Activated CD4-positive, alpha-beta T cell treated with anti-CD3 and anti-CD28 coated beads, Interleukin-2, amount 50 U/mL, for 48 hours (primary cell): ENCODE measurements around the gene HBA1.
"Not testable (repeated sequence)": the region's sequence is repeated elsewhere in the genome, so short reads cannot be mapped to it uniquely, and the experiment has no call there.

Source experiments
- DNase-seq, 2 experiments: peaks; one replicate each; pipeline ENCODE4 v3.0.0-alpha.2; 2020

HBA1 gene

GRCh38 chr16:176006-176405 is 474 bp upstream of the HBA1 start:
- not testable (repeated sequence) for DNase-seq

GRCh38 chr16:177394-177822 is 928 bp downstream of the HBA1 start:
- no peak for DNase-seq

GRCh38 chr16:177981-178667 is 1.6 kb downstream of the HBA1 start:
- DNase-seq: no peak

- no peak for DNase-seq
These were observed 2.2 kb downstream of the HBA1 start for GRCh38 chr16:178668-179015.

- no peak for DNase-seq
These were observed 3.0 kb downstream of the HBA1 start for GRCh38 chr16:179211-180092.

- peak; percentile 47 to 49 for DNase-seq
These were observed 3.7 kb downstream of the HBA1 start, which contains the start of gene HBQ1 for GRCh38 chr16:180101-180675. Gene HBQ1 (plus strand): TSS chr16:180459. CDS start chr16:180487, 28 bp downstream.

GRCh38 chr16:180681-181564 is 4.4 kb downstream of the HBA1 start:
- DNase-seq: peak; percentile 88

- DNase-seq: no peak
These were observed 5.1 kb downstream of the HBA1 start for GRCh38 chr16:181565-182021.

- no peak for DNase-seq
These were observed 6.5 kb downstream of the HBA1 start for GRCh38 chr16:183005-183404.

- no peak for DNase-seq
These were observed 8.7 kb downstream of the HBA1 start for GRCh38 chr16:185213-185612.

GRCh38 chr16:185691-186090 is 9.2 kb downstream of the HBA1 start:
- DNase-seq: no peak

GRCh38 chr16:187330-187729 is 10.8 kb downstream of the HBA1 start:
- no peak for DNase-seq

GRCh38 chr16:188674-189073 is 12.2 kb downstream of the HBA1 start:
- no peak for DNase-seq

- no peak for DNase-seq
These were observed 13.2 kb downstream of the HBA1 start for GRCh38 chr16:189604-190186.

GRCh38 chr16:191831-192230 is 15.4 kb downstream of the HBA1 start:
- no peak for DNase-seq

- no peak for DNase-seq
These were observed 16.2 kb downstream of the HBA1 start for GRCh38 chr16:192686-193085.

GRCh38 chr16:193441-193840 is 17.0 kb downstream of the HBA1 start:
- DNase-seq: no peak

- no peak for DNase-seq
These were observed 18.0 kb downstream of the HBA1 start for GRCh38 chr16:194516-194915.

- no peak for DNase-seq
These were observed 23.9 kb downstream of the HBA1 start for GRCh38 chr16:200388-200787.

- DNase-seq: no peak
These were observed 26.8 kb downstream of the HBA1 start for GRCh38 chr16:203246-203645.

GRCh38 chr16:204046-204445 is 27.6 kb downstream of the HBA1 start:
- DNase-seq: not testable (repeated sequence)

GRCh38 chr16:209359-209758 is 32.9 kb downstream of the HBA1 start:
- not testable (repeated sequence) for DNase-seq
